Thymus (tissue), 14 donors: Measurements from ENCODE around the gene GRIFIN. TPM values are rescaled to one million over a fixed set of nuclear protein-coding genes. Genes with fewer than 3 reads are reported as not detected.

Experiments
- DNase-seq, 9 donors: peaks; one replicate each; pipeline ENCODE4 v3.0.0-alpha.2; 2013; ENCODE audit warnings: low spot score in 9 of 9, low read depth in 6 of 9, missing footprints in 1 of 9
- H3K27ac ChIP-seq, 2 donors: one replicate each; pipeline ENCODE4 v1.5.1; 2013; ENCODE audit warnings: control low read depth in 1 of 2, low read depth in 1 of 2, low read length in 1 of 2, mild to moderate bottlenecking in 1 of 2, moderate library complexity in 1 of 2
- H3K27me3 ChIP-seq, 2 donors: one replicate each; pipeline ENCODE4 v1.5.1; 2013; ENCODE audit warnings: low read length in 1 of 2; ENCODE audit not compliant: control insufficient read depth in 2 of 2, insufficient read depth in 1 of 2
- H3K36me3 ChIP-seq, 2 donors: one replicate each; pipeline ENCODE4 v1.5.1; 2013; ENCODE audit warnings: low read length in 1 of 2, mild to moderate bottlenecking in 1 of 2, moderate library complexity in 1 of 2; ENCODE audit not compliant: control insufficient read depth in 2 of 2, insufficient read depth in 2 of 2
- H3K4me1 ChIP-seq, 2 donors: one replicate each; pipeline ENCODE4 v1.5.1; 2013; ENCODE audit warnings: low read length in 2 of 2; ENCODE audit not compliant: control insufficient read depth in 2 of 2, insufficient read depth in 2 of 2
- H3K4me3 ChIP-seq, 2 donors: one replicate each; pipeline ENCODE4 v1.5.1; 2013; ENCODE audit warnings: low read length in 2 of 2, control low read depth in 1 of 2, mild to moderate bottlenecking in 1 of 2
- H3K9me3 ChIP-seq, 2 donors: one replicate each; pipeline ENCODE4 v1.5.1; 2013; ENCODE audit warnings: low read length in 1 of 2, mild to moderate bottlenecking in 1 of 2; ENCODE audit not compliant: control insufficient read depth in 2 of 2, insufficient read depth in 1 of 2
- WGBS: extraction: QIAGEN DNeasy Blood & Tissue Kit; methylation state at CpG from one replicate; pipeline ENCODE4 v1.1.7; 2013; 5-methylcytosine and 5-hydroxymethylcytosine counted together
- long read RNA-seq, 10 donors: transcript quantifications; one replicate each; lab custom pipeline, GENCODE V29; 2026
- polyA plus RNA-seq: library from polyadenylated mRNA; stranded (reverse); fragments of 200-250 nt; gene quantifications from one replicate; pipeline ENCODE4 v1.2.3, GENCODE V29; 2013
- total RNA-seq: library from RNA; stranded (reverse); fragments of 120-200 nt; gene quantifications from one replicate; pipeline ENCODE4 v1.2.4, GENCODE V29; 2013
- donor health status: healthy.

GRIFIN gene
- not detected for total RNA-seq
- not detected for polyA plus RNA-seq
- long read RNA-seq, donor 1, result 0 reads
- long read RNA-seq, donor 2, result 0 reads
- long read RNA-seq, donor 3, result 0 reads
- long read RNA-seq, donor 4, result 0 reads
- long read RNA-seq, donor 5, result 0 reads
- long read RNA-seq, donor 6, result 0 reads
- long read RNA-seq, donor 7, result 0 reads
- long read RNA-seq, donor 8, result 0 reads
- long read RNA-seq, donor 9, result 0 reads
- long read RNA-seq, donor 10, result 0 reads

- no peak for DNase-seq
- no peaks in the 10 kb centered on the region for H3K9me3 ChIP-seq
- no peak within 1 kb of the TSS for H3K4me3 ChIP-seq
- peaks cover 0 to 17% of the 10 kb centered on the region in 2 donors for H3K4me1 ChIP-seq
- 84% methylated on average over 16 of the region's 16 CpGs for WGBS
- H3K36me3 ChIP-seq, result no peaks in the 10 kb centered on the region
- H3K27me3 ChIP-seq, result peaks cover 0 to 27% of the 10 kb centered on the region in 2 donors
- no peak within 1 kb of the TSS for H3K27ac ChIP-seq
Observed at GRCh38 chr7:2476298-2476697, at the start of gene GRIFIN. Gene GRIFIN, minus strand, starts transcription at chr7:2476398. Its CDS starts 15 bp downstream, at chr7:2476383.

GRCh38 chr7:2524808-2525657, 48.8 kb upstream of the GRIFIN start:
- Histone ChIP-seq H3K36me3 (peaks cover 0 to 3% of the 10 kb centered on the region in 2 donors), H3K4me1 (peaks cover 22 to 79% of the 10 kb centered on the region in 2 donors), H3K9me3 (peaks cover 0 to 7% of the 10 kb centered on the region in 2 donors), H3K27ac (no peak overlapping the region), H3K4me3 (no peak overlapping the region), H3K27me3 (peaks cover 34 to 52% of the 10 kb centered on the region in 2 donors)
- no peak for DNase-seq
- WGBS, result 90% methylated on average over 53 of the region's 53 CpGs

- DNase-seq, result peak in 1 of 9 donors; percentile 36
- H3K4me3 ChIP-seq, result no peak overlapping the region
Observed at GRCh38 chr7:2523941-2524807, 48.0 kb upstream of the GRIFIN start.

GRCh38 chr7:2523461-2523936, 47.3 kb upstream of the GRIFIN start:
- Histone ChIP-seq H3K27me3 (peaks cover 47 to 60% of the 10 kb centered on the region in 2 donors), H3K27ac (no peak overlapping the region), H3K9me3 (peaks cover 0 to 7% of the 10 kb centered on the region in 2 donors), H3K4me3 (peak overlapping the region in 1 of 2 donors; percentile 5), H3K36me3 (peaks cover 0 to 3% of the 10 kb centered on the region in 2 donors), H3K4me1 (peaks cover 22 to 71% of the 10 kb centered on the region in 2 donors)
- 5% methylated on average over 22 of the region's 22 CpGs for WGBS
- DNase-seq, result peak in 1 of 9 donors; percentile 41

More at GRCh38 chr7:2523941-2524807, 48.0 kb upstream of the GRIFIN start:
- Histone ChIP-seq H3K4me1 (peaks cover 22 to 72% of the 10 kb centered on the region in 2 donors), H3K27ac (no peak overlapping the region), H3K36me3 (peaks cover 0 to 3% of the 10 kb centered on the region in 2 donors), H3K9me3 (peaks cover 0 to 7% of the 10 kb centered on the region in 2 donors), H3K27me3 (peaks cover 40 to 54% of the 10 kb centered on the region in 2 donors)
- WGBS, result 63% methylated on average over 51 of the region's 51 CpGs

GRCh38 chr7:2522780-2523433, 46.7 kb upstream of the GRIFIN start:
- WGBS, result 44% methylated on average over 19 of the region's 19 CpGs
- DNase-seq, result peak in 1 of 9 donors; percentile 35
- peak overlapping the region in 1 of 2 donors; percentile 5 for H3K4me3 ChIP-seq
- peaks cover 0 to 3% of the 10 kb centered on the region in 2 donors for H3K36me3 ChIP-seq
- H3K9me3 ChIP-seq, result peaks cover 0 to 5% of the 10 kb centered on the region in 2 donors
- H3K27ac ChIP-seq, result no peak overlapping the region
- H3K27me3 ChIP-seq, result peaks cover 53 to 66% of the 10 kb centered on the region in 2 donors
- peaks cover 22 to 71% of the 10 kb centered on the region in 2 donors for H3K4me1 ChIP-seq

- H3K27ac ChIP-seq, result no peak overlapping the region
- H3K9me3 ChIP-seq, result peaks cover 0 to 5% of the 10 kb centered on the region in 2 donors
- DNase-seq, result peak in 1 of 9 donors; percentile 47
- peaks cover 22 to 70% of the 10 kb centered on the region in 2 donors for H3K4me1 ChIP-seq
- H3K4me3 ChIP-seq, result peak overlapping the region; percentile 10 to 43
- WGBS, result 2% methylated on average over 17 of the region's 17 CpGs
- H3K36me3 ChIP-seq, result peaks cover 0 to 3% of the 10 kb centered on the region in 2 donors
- H3K27me3 ChIP-seq, result peaks cover 58 to 75% of the 10 kb centered on the region in 2 donors
Observed at GRCh38 chr7:2521952-2522591, 45.9 kb upstream of the GRIFIN start.

GRCh38 chr7:2521341-2521745, 45.1 kb upstream of the GRIFIN start:
- H3K4me3 ChIP-seq, result peak overlapping the region; percentile 43 to 53
- DNase-seq, result no peak
- H3K4me1 ChIP-seq, result peaks cover 22 to 68% of the 10 kb centered on the region in 2 donors
- H3K27me3 ChIP-seq, result peaks cover 58 to 82% of the 10 kb centered on the region in 2 donors
- WGBS, result 34% methylated on average over 21 of the region's 21 CpGs
- no peak overlapping the region for H3K27ac ChIP-seq
- peaks cover 0 to 3% of the 10 kb centered on the region in 2 donors for H3K36me3 ChIP-seq
- peaks cover 0 to 5% of the 10 kb centered on the region in 2 donors for H3K9me3 ChIP-seq
